Activated CD4-positive, CD25-positive, alpha-beta regulatory T cell treated with anti-CD3 and anti-CD28 coated beads, Interleukin-2, amount 50 U/mL, for 72 hours (primary cell): ENCODE results near the gene EFCAB3.
"Not testable (repeated sequence)": the region's sequence is repeated elsewhere in the genome, so short reads cannot be mapped to it uniquely, and the experiment has no call there.

ENCODE experiments used
- DNase-seq: peaks from one replicate; pipeline ENCODE4 v3.0.0; 2021

Gene EFCAB3

GRCh38 chr17:62465271-62465670 is 84.9 kb downstream of the EFCAB3 start:
- not testable (repeated sequence) for DNase-seq
